Osteoblast (primary cell): ENCODE results near the gene ST3GAL6. TPM values are rescaled to one million over a fixed set of nuclear protein-coding genes. Genes with fewer than 3 reads are reported as not detected.
A peak's percentile ranks its signal among the peaks of the same experiment; 100 is the strongest.

ENCODE experiments used
- DNase-seq: peaks from one replicate; pipeline ENCODE4 v3.0.0; 2011; ENCODE audit warnings: low spot score, mixed read lengths; ENCODE audit not compliant: insufficient read length; ENCODE audit errors: missing footprints
- H2AFZ ChIP-seq: 2 replicates; pipeline ENCODE4 v1.6.0; 2011; ENCODE audit warnings: mild to moderate bottlenecking, low read length
- H3K27ac ChIP-seq: 2 replicates; pipeline ENCODE4 v1.5.1; 2011; ENCODE audit warnings: mild to moderate bottlenecking, low read depth, low read length, moderate library complexity
- H3K27me3 ChIP-seq: 2 replicates; pipeline ENCODE4 v1.6.0; 2012; ENCODE audit warnings: mild to moderate bottlenecking, control low read depth, inconsistent platforms, low read length, moderate library complexity; ENCODE audit not compliant: insufficient read depth
- H3K36me3 ChIP-seq: 2 replicates; pipeline ENCODE4 v1.5.1; 2011; ENCODE audit warnings: mild to moderate bottlenecking, low read length, control low read depth, moderate library complexity; ENCODE audit not compliant: insufficient read depth
- H3K4me1 ChIP-seq: 2 replicates; pipeline ENCODE4 v1.5.1; 2011; ENCODE audit warnings: mild to moderate bottlenecking, low read length, control low read depth, moderate library complexity; ENCODE audit not compliant: insufficient read depth
- H3K4me2 ChIP-seq: 2 replicates; pipeline ENCODE4 v1.6.0; 2011; ENCODE audit warnings: mild to moderate bottlenecking, low read length; ENCODE audit not compliant: insufficient read depth
- H3K4me3 ChIP-seq: fragments of 200-600 bp; sonication (generic); 3 replicates; pipeline ENCODE4 v1.5.1; 2012; ENCODE audit warnings: mild to moderate bottlenecking, low read length, inconsistent platforms; ENCODE audit not compliant: insufficient read depth
- H3K79me2 ChIP-seq: 2 replicates; pipeline ENCODE4 v1.6.0; 2012; ENCODE audit warnings: mild to moderate bottlenecking, low read length, control low read depth, inconsistent platforms; ENCODE audit not compliant: insufficient read depth
- H3K9me3 ChIP-seq: 2 replicates; pipeline ENCODE4 v1.5.1; 2011; ENCODE audit warnings: low read depth, low read length, control low read depth
- H4K20me1 ChIP-seq: 2 replicates; pipeline ENCODE4 v1.6.0; 2012; ENCODE audit warnings: mild to moderate bottlenecking, low read length, control low read depth; ENCODE audit not compliant: insufficient read depth
- CTCF ChIP-seq: IDR thresholded peaks from 2 replicates; pipeline ENCODE4 v1.5.1; 2011; ENCODE audit warnings: mild to moderate bottlenecking, low read depth, low read length, moderate library complexity; ENCODE audit errors: extremely low read depth
- total RNA-seq: library from RNA; depleted of rRNA; stranded (reverse); fragments of >200 nt; gene quantifications from 2 replicates; pipeline ENCODE4 v1.2.3, GENCODE V29; 2012

ST3GAL6 gene
- total RNA-seq, 1 donor = 2.2 TPM

DNA sequence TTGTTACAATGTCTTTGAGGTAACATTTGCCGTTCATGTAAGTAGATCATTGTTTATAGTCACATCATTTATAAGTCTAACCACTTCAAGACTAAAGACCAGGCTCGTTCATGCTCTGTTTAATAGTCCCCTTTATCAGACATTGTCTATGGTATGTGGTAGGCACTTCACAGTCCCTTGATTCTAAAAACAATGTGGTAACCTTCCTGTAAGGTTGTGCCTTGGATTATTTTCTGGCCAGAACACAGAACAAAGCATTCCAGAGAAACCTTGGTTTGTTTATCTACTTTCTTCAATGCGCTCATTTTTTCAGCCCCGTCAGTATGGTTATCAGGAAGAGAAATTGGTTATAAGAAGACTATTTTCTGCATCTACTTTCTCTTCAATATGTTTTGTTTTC lies 16.3 kb upstream of the ST3GAL6 start:
- H3K36me3 ChIP-seq = no peaks in the 10 kb centered on the region
- H2AFZ ChIP-seq = no peak overlapping the region
- H3K4me1 ChIP-seq = no peaks in the 10 kb centered on the region
- H3K27ac ChIP-seq = no peak overlapping the region
- H4K20me1 ChIP-seq = no peaks in the 10 kb centered on the region
- H3K79me2 ChIP-seq = peaks cover 14% of the 10 kb centered on the region
- no peak for TF ChIP-seq CTCF
- DNase-seq = no peak
- no peaks in the 10 kb centered on the region for H3K9me3 ChIP-seq
- no peak overlapping the region for H3K4me2 ChIP-seq
- H3K4me3 ChIP-seq = no peak overlapping the region
- peaks cover 4% of the 10 kb centered on the region for H3K27me3 ChIP-seq

DNA sequence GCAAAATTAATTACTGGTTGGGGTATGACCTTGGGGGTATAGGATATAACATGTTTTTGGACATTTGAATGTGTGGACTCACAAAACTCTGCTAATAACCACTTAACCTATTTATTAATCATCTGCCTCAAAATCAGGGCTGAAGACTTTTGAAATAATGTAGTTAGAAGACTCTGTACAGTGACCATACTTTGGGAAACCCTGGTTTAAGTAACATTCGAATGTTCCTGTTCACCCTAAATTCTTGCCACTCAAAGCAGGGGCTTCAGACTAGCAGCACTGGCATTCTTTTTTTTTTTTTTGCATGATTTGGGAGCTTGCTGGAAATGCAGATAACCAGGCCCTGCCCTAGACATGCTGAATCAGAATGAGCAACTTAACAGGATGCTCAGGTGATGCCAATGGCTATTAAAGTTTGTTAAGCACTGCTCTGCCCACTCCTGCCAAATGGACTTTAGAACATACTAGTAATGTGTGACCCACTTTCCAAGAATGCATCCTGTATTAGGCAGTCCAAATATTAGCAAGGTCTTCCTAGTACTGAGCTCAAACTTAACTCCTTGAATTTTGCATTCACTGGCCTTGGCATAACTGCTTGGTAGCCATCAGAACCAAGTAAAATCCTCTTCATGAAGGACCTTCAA lies 12.7 kb upstream of the ST3GAL6 start:
- H3K27ac ChIP-seq = no peak overlapping the region
- no peaks in the 10 kb centered on the region for H4K20me1 ChIP-seq
- TF ChIP-seq CTCF = no peak
- H3K27me3 ChIP-seq = peaks cover 4% of the 10 kb centered on the region
- H2AFZ ChIP-seq = no peak overlapping the region
- H3K4me3 ChIP-seq = no peak overlapping the region
- H3K9me3 ChIP-seq = no peaks in the 10 kb centered on the region
- no peaks in the 10 kb centered on the region for H3K4me1 ChIP-seq
- H3K4me2 ChIP-seq = no peak overlapping the region
- no peak for DNase-seq
- H3K79me2 ChIP-seq = peaks cover 8% of the 10 kb centered on the region
- H3K36me3 ChIP-seq = no peaks in the 10 kb centered on the region

- H2AFZ ChIP-seq = no peak overlapping the region
- H3K36me3 ChIP-seq = no peaks in the 10 kb centered on the region
- no peaks in the 10 kb centered on the region for H3K4me1 ChIP-seq
- no peak for DNase-seq
- no peak overlapping the region for H3K27ac ChIP-seq
- no peaks in the 10 kb centered on the region for H3K27me3 ChIP-seq
- H3K4me3 ChIP-seq = no peak overlapping the region
- no peaks in the 10 kb centered on the region for H3K9me3 ChIP-seq
- no peaks in the 10 kb centered on the region for H3K79me2 ChIP-seq
- no peak overlapping the region for H3K4me2 ChIP-seq
- TF ChIP-seq CTCF = no peak
- H4K20me1 ChIP-seq = no peaks in the 10 kb centered on the region
Measured at GRCh38 chr3:98754483-98754882, 8.7 kb upstream of the ST3GAL6 start.

GRCh38 chr3:98755601-98756000 lies 7.5 kb upstream of the ST3GAL6 start:
- no peaks in the 10 kb centered on the region for H3K4me1 ChIP-seq
- no peaks in the 10 kb centered on the region for H3K9me3 ChIP-seq
- no peaks in the 10 kb centered on the region for H3K27me3 ChIP-seq
- no peaks in the 10 kb centered on the region for H3K79me2 ChIP-seq
- DNase-seq = no peak
- no peaks in the 10 kb centered on the region for H3K36me3 ChIP-seq
- no peaks in the 10 kb centered on the region for H4K20me1 ChIP-seq
- H3K4me3 ChIP-seq = no peak overlapping the region
- H3K27ac ChIP-seq = no peak overlapping the region
- H3K4me2 ChIP-seq = no peak overlapping the region
- TF ChIP-seq CTCF = no peak
- H2AFZ ChIP-seq = peak overlapping the region; percentile 36
